ENCODE measurements around the gene PATJ. TPM values are rescaled to one million over a fixed set of nuclear protein-coding genes. Genes with fewer than 3 reads are reported as not detected.

Gene PATJ
- total and polyA plus RNA-seq, 2 experiments from 2014 or later = 35.3 to 68.4 TPM

DNA sequence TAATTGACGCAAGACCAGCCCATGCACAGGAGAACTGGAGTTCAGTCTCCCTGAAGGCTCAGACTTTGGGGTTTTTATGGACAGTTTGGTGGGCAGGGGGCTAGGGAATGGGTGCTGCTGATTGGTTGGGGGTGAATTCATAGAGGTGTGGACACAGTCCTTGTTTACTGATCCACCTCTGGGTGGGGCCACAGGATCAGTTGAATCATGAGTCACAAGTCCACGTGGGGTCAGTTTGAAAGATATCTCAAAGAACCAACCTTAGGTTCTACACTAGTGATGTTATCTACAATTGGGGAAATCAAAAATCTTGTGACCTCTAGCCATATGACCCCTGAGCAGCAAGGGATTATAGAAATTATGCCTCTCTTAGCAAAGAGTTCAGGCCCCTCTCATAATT is 324.4 kb downstream of the PATJ start:
- H3K27ac ChIP-seq (ENCODE audit: low read depth) = no peak overlapping the region
- no peaks in the 10 kb centered on the region for H4K20me1 ChIP-seq (replicated peaks; ENCODE audit: insufficient read depth)
- H3K9me2 ChIP-seq (ENCODE audit: insufficient read depth) = no peaks in the 10 kb centered on the region
- H3K79me2 ChIP-seq (replicated peaks; ENCODE audit: insufficient read depth) = no peaks in the 10 kb centered on the region
- H3K4me3 ChIP-seq = no peak overlapping the region
- no peaks in the 10 kb centered on the region; the same call in 1 of the 2 replicates for H3K36me3 ChIP-seq (ENCODE audit: insufficient read depth)
- Mint-ChIP-seq H3K27me3 (ENCODE audit: insufficient read depth, low read depth, poor library complexity) (peaks cover 5% of the 10 kb centered on the region), H3K27ac (no peak overlapping the region), H3K36me3 (ENCODE audit: low read depth) (peaks cover 38% of the 10 kb centered on the region), H3K9me3 (peaks cover 18% of the 10 kb centered on the region), H3K4me1 (peaks cover 17% of the 10 kb centered on the region), H3K4me3 (no peak overlapping the region)
- no peak overlapping the region for H2AFZ ChIP-seq
- H3K4me1 ChIP-seq (ENCODE audit: insufficient read depth) = peaks cover 4% of the 10 kb centered on the region
- no peak overlapping the region for H3K4me2 ChIP-seq
- no peak for DNase-seq (ENCODE audit: low spot score)
- H3F3A ChIP-seq (replicated peaks; ENCODE audit: low read depth) = 0 out of 2 replicates have a peak, but pooled peaks cover 2% of the 10 kb centered on the region
- no peaks in the 10 kb centered on the region for H3K27me3 ChIP-seq (ENCODE audit: insufficient read depth)
- ATAC-seq = no peak
- TF ChIP-seq, protein P1, sequence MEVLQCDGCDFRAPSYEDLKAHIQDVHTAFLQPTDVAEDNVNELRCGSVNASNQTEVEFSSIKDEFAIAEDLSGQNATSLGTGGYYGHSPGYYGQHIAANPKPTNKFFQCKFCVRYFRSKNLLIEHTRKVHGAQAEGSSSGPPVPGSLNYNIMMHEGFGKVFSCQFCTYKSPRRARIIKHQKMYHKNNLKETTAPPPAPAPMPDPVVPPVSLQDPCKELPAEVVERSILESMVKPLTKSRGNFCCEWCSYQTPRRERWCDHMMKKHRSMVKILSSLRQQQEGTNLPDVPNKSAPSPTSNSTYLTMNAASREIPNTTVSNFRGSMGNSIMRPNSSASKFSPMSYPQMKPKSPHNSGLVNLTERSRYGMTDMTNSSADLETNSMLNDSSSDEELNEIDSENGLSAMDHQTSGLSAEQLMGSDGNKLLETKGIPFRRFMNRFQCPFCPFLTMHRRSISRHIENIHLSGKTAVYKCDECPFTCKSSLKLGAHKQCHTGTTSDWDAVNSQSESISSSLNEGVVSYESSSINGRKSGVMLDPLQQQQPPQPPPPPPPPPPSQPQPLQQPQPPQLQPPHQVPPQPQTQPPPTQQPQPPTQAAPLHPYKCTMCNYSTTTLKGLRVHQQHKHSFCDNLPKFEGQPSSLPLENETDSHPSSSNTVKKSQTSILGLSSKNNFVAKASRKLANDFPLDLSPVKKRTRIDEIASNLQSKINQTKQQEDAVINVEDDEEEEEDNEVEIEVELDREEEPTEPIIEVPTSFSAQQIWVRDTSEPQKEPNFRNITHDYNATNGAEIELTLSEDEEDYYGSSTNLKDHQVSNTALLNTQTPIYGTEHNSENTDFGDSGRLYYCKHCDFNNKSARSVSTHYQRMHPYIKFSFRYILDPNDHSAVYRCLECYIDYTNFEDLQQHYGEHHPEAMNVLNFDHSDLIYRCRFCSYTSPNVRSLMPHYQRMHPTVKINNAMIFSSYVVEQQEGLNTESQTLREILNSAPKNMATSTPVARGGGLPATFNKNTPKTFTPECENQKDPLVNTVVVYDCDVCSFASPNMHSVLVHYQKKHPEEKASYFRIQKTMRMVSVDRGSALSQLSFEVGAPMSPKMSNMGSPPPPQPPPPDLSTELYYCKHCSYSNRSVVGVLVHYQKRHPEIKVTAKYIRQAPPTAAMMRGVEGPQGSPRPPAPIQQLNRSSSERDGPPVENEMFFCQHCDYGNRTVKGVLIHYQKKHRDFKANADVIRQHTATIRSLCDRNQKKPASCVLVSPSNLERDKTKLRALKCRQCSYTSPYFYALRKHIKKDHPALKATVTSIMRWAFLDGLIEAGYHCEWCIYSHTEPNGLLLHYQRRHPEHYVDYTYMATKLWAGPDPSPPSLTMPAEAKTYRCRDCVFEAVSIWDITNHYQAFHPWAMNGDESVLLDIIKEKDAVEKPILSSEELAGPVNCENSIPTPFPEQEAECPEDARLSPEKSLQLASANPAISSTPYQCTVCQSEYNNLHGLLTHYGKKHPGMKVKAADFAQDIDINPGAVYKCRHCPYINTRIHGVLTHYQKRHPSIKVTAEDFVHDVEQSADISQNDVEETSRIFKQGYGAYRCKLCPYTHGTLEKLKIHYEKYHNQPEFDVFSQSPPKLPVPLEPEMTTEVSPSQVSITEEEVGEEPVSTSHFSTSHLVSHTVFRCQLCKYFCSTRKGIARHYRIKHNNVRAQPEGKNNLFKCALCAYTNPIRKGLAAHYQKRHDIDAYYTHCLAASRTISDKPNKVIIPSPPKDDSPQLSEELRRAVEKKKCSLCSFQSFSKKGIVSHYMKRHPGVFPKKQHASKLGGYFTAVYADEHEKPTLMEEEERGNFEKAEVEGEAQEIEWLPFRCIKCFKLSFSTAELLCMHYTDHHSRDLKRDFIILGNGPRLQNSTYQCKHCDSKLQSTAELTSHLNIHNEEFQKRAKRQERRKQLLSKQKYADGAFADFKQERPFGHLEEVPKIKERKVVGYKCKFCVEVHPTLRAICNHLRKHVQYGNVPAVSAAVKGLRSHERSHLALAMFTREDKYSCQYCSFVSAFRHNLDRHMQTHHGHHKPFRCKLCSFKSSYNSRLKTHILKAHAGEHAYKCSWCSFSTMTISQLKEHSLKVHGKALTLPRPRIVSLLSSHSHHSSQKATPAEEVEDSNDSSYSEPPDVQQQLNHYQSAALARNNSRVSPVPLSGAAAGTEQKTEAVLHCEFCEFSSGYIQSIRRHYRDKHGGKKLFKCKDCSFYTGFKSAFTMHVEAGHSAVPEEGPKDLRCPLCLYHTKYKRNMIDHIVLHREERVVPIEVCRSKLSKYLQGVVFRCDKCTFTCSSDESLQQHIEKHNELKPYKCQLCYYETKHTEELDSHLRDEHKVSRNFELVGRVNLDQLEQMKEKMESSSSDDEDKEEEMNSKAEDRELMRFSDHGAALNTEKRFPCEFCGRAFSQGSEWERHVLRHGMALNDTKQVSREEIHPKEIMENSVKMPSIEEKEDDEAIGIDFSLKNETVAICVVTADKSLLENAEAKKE (CRISPR knock-in tag; IDR thresholded peaks at IDR 0.05) = no peak
- no peak for TF ChIP-seq CTCF (conservative IDR thresholded peaks at IDR 0.05; ENCODE audit: low read depth in 2 of 2)
- TF ChIP-seq EZH2 (IDR thresholded peaks at IDR 0.05; ENCODE audit: low read depth, unreplicated experiment) = no peak
- TF ChIP-seq ZNF331 (CRISPR knock-in tag; IDR thresholded peaks at IDR 0.05; ENCODE audit: low read depth) = no peak
- no peak for TF ChIP-seq STAT1 (IDR thresholded peaks at IDR 0.05; ENCODE audit: unreplicated experiment)
- TF ChIP-seq CREB1 (CRISPR knock-in tag; IDR thresholded peaks at IDR 0.05; ENCODE audit: low read depth) = no peak
- no peak for TF ChIP-seq REST (IDR thresholded peaks at IDR 0.05; ENCODE audit: unreplicated experiment)
- TF ChIP-seq JUNB (IDR thresholded peaks at IDR 0.05; ENCODE audit: unreplicated experiment) = no peak
